Neural progenitor cell (in vitro differentiated cells): ENCODE data around the gene PRG3. TPM values are rescaled to one million over a fixed set of nuclear protein-coding genes. Genes with fewer than 3 reads are reported as not detected.

ENCODE experiments used
- DNase-seq: peaks from one replicate; pipeline ENCODE4 v3.0.0-alpha.2; 2016; ENCODE audit warnings: low spot score
- H2AFZ ChIP-seq: fragments of 200-600 bp; sonication (generic); replicated peaks from 2 replicates; pipeline ENCODE4 v1.6.1; 2016; ENCODE audit warnings: antibody characterized with exemption
- H3F3A ChIP-seq: fragments of 200-600 bp; sonication (generic); 2 replicates; pipeline ENCODE4 v1.6.1; 2016; ENCODE audit warnings: antibody characterized with exemption, low read depth
- H3K27ac ChIP-seq: fragments of 200-600 bp; sonication (generic); 2 replicates; pipeline ENCODE4 v1.5.1; 2016; ENCODE audit warnings: mild to moderate bottlenecking
- H3K27me3 ChIP-seq: fragments of 200-600 bp; sonication (generic); 2 replicates; pipeline ENCODE4 v1.6.1; 2016; ENCODE audit warnings: mild to moderate bottlenecking, moderate library complexity
- H3K36me3 ChIP-seq: fragments of 200-600 bp; sonication (generic); 2 replicates; pipeline ENCODE4 v1.5.1; 2016
- H3K4me1 ChIP-seq: fragments of 200-600 bp; sonication (generic); 2 replicates; pipeline ENCODE4 v1.6.1; 2016; ENCODE audit warnings: mixed run types
- H3K4me2 ChIP-seq: fragments of 200-600 bp; sonication (generic); 2 replicates; pipeline ENCODE4 v1.6.1; 2016
- H3K4me3 ChIP-seq: fragments of 200-600 bp; sonication (generic); 2 replicates; pipeline ENCODE4 v1.5.1; 2016
- H3K79me2 ChIP-seq: fragments of 200-600 bp; sonication (generic); 2 replicates; pipeline ENCODE4 v1.6.1; 2016; ENCODE audit warnings: low read depth
- H3K9ac ChIP-seq: fragments of 200-600 bp; sonication (generic); 2 replicates; pipeline ENCODE4 v1.6.1; 2016
- H3K9me3 ChIP-seq: fragments of 200-600 bp; sonication (generic); 2 replicates; pipeline ENCODE4 v1.5.1; 2016; ENCODE audit warnings: low read depth
- H4K20me1 ChIP-seq: fragments of 200-600 bp; sonication (generic); 2 replicates; pipeline ENCODE4 v1.6.1; 2016; ENCODE audit warnings: low read depth
- H3K27ac Mint-ChIP-seq: 3 replicates; pipeline ENCODE4 v1.8.0; 2021; ENCODE audit warnings: mixed read lengths
- H3K27me3 Mint-ChIP-seq: 2 replicates; pipeline ENCODE4 v1.8.0; 2022; ENCODE audit warnings: low read depth, mild to moderate bottlenecking, inconsistent platforms, moderate library complexity, mixed read lengths; ENCODE audit not compliant: insufficient read depth
- H3K36me3 Mint-ChIP-seq: 3 replicates; pipeline ENCODE4 v1.8.0; 2021; ENCODE audit warnings: mixed read lengths
- H3K4me1 Mint-ChIP-seq: 3 replicates; pipeline ENCODE4 v1.8.0; 2021; ENCODE audit warnings: mixed read lengths
- H3K4me3 Mint-ChIP-seq: 3 replicates; pipeline ENCODE4 v1.8.0; 2021; ENCODE audit warnings: mild to moderate bottlenecking, moderate library complexity, mixed read lengths
- H3K9me3 Mint-ChIP-seq: 3 replicates; pipeline ENCODE4 v1.8.0; 2020; ENCODE audit warnings: mixed read lengths
- CTCF ChIP-seq: fragments of 200-600 bp; sonication (generic); IDR thresholded peaks from 2 replicates; pipeline ENCODE4 v1.5.1; 2017; ENCODE audit warnings: antibody characterized with exemption, mild to moderate bottlenecking
- EZH2 ChIP-seq: fragments of 200-600 bp; sonication (generic); IDR thresholded peaks from 2 replicates; pipeline ENCODE4 v1.6.1; 2017; ENCODE audit warnings: antibody characterized with exemption, mild to moderate bottlenecking, moderate library complexity
- EZH2phosphoT487 ChIP-seq: fragments of 200-600 bp; sonication (generic); IDR thresholded peaks from 2 replicates; pipeline ENCODE4 v1.6.1; 2017; ENCODE audit warnings: antibody characterized with exemption
- total RNA-seq: library from RNA; depleted of rRNA; stranded (reverse); fragments of >200 nt; gene quantifications from 2 replicates; pipeline ENCODE4 v1.2.3, GENCODE V29; 2015; ENCODE audit warnings: low replicate concordance

PRG3 gene
- total RNA-seq, 1 donor from 2014 or later = not detected

DNA sequence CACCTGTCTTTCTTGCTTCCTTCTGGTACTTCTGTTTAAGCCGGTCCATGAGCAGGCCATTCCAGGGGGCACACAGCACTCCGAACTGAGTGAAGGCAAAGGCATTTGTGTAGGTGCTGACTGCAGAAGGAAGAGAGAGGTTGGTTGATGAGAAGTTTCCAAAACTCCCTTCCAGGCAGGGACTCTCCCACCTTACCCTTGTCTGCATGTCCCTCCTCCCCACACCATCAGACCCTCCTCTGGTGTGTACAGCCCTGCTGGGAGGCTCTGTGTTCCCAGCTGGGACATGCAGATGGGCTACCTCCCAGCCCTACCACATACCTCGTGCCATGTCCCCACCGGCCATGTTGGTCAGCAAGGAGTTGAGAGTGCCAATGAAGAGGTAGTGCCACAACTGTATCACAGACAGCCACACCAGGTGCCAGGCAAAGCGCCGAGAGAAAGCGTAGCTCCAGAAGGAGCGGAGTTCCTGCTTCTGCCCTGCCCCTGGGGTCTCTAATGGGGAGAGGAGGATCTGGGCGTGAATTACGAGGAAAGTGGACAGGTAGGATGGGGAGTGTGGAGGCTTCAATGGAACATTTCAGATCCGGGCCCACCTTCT, 33.8 kb upstream of the PRG3 start:
- Histone ChIP-seq H3K27me3 (no peaks in the 10 kb centered on the region), H2AFZ (no peak overlapping the region), H3K4me3 (no peak overlapping the region), H3K36me3 (no peaks in the 10 kb centered on the region), H3K4me2 (no peak overlapping the region), H4K20me1 (no peaks in the 10 kb centered on the region), H3K79me2 (no peaks in the 10 kb centered on the region), H3K4me1 (no peaks in the 10 kb centered on the region), H3K27ac (no peak overlapping the region), H3F3A (no peaks in the 10 kb centered on the region), H3K9me3 (no peaks in the 10 kb centered on the region), H3K9ac (no peak overlapping the region)
- Mint-ChIP-seq H3K27ac (no peak overlapping the region), H3K27me3 (peaks cover 4% of the 10 kb centered on the region), H3K36me3 (peaks cover 18% of the 10 kb centered on the region), H3K4me1 (no peaks in the 10 kb centered on the region), H3K4me3 (no peak overlapping the region), H3K9me3 (no peaks in the 10 kb centered on the region)
- no peak for TF ChIP-seq EZH2
- no peak for TF ChIP-seq CTCF
- no peak for DNase-seq

- no peaks in the 10 kb centered on the region for H3K36me3 ChIP-seq
Observed at GRCh38 chr11:57413681-57414080, 32.7 kb upstream of the PRG3 start.

DNA sequence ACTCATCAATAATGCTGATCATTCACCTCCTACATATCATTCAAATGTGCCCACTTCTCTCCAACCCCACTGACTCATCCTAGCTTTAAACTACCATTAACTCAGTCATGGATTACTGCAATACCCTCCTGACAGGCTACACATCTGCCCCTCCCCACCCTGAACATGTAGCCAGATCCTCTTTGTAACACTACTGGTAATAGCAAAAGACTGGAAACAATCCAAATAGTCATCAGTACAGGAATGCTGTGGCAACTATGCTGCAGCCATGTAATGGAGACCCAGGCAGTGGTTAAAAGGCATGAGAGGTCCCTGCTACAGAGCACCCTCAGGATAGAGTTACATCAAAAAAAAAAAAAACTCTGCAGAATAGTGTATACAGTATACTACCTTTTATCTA, 29.3 kb upstream of the PRG3 start:
- DNase-seq = no peak
- no peaks in the 10 kb centered on the region for H4K20me1 ChIP-seq
- Mint-ChIP-seq H3K27ac (no peak overlapping the region), H3K9me3 (no peaks in the 10 kb centered on the region), H3K4me1 (no peaks in the 10 kb centered on the region), H3K27me3 (peaks cover 8% of the 10 kb centered on the region), H3K4me3 (no peak overlapping the region), H3K36me3 (peaks cover 18% of the 10 kb centered on the region)
- no peak overlapping the region for H3K4me3 ChIP-seq
- no peak overlapping the region for H2AFZ ChIP-seq
- no peaks in the 10 kb centered on the region for H3K36me3 ChIP-seq
- no peak overlapping the region for H3K4me2 ChIP-seq
- H3K27me3 ChIP-seq = no peaks in the 10 kb centered on the region
- no peaks in the 10 kb centered on the region for H3F3A ChIP-seq
- TF ChIP-seq CTCF (no peak), EZH2phosphoT487 (no peak), EZH2 (no peak)
- no peaks in the 10 kb centered on the region for H3K79me2 ChIP-seq
- H3K4me1 ChIP-seq = no peaks in the 10 kb centered on the region
- H3K9me3 ChIP-seq = no peaks in the 10 kb centered on the region
- no peak overlapping the region for H3K9ac ChIP-seq
- H3K27ac ChIP-seq = no peak overlapping the region

More at GRCh38 chr11:57413681-57414080, 32.7 kb upstream of the PRG3 start:
- Histone ChIP-seq H3K27ac (no peak overlapping the region), H3K79me2 (no peaks in the 10 kb centered on the region), H3K4me1 (no peaks in the 10 kb centered on the region), H3K9ac (no peak overlapping the region), H4K20me1 (no peaks in the 10 kb centered on the region), H3K4me2 (no peak overlapping the region), H3K27me3 (no peaks in the 10 kb centered on the region), H3K9me3 (no peaks in the 10 kb centered on the region), H3F3A (no peaks in the 10 kb centered on the region), H2AFZ (no peak overlapping the region), H3K4me3 (no peak overlapping the region)
- Mint-ChIP-seq H3K4me3 (peak overlapping the region; percentile 34), H3K36me3 (peaks cover 18% of the 10 kb centered on the region), H3K27me3 (peaks cover 4% of the 10 kb centered on the region), H3K4me1 (no peaks in the 10 kb centered on the region), H3K27ac (no peak overlapping the region), H3K9me3 (no peaks in the 10 kb centered on the region)
- no peak for DNase-seq
- TF ChIP-seq EZH2 = no peak

DNA sequence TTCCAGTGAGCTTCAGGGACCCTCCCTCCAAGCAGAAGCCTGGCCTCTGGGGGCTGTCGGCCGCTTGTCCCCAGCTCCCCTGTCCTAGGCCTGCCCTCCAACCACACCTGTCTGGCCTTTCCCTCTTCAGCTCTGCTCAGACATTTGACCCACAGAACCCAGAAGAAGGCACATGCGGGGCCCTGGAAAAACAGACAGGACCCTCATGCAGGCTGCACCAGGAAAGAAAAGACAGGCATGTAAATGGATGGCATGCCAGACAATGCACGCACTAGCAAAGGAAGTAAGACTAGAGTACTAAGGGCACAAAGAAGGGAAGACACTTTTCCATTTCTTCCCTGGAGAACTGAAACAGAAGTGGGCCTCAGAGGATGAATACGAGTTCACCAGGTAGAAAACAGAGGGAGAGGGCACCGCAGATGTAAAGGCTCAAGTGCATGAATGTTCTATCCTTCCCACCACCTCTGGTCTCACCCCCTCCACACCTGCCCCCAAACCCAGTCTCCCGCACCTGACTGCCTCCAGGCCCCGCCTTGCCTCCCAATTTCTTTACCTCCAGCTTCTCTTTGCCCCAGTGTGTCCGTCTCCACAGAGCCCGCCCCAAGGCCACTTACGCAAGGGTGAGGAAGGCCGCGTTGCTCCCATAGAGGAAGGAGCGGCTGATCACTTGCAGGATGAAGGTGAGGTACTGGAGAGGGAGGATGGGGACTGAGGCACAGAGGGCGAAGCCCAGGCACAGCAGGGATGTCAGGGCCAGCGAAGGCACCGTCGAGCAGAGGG, 28.6 kb upstream of the PRG3 start:
- TF ChIP-seq EZH2phosphoT487 = no peak
- TF ChIP-seq EZH2 = no peak
- no peak for TF ChIP-seq CTCF
- peak overlapping the region; percentile 50 for H3K27ac Mint-ChIP-seq
- H3K27me3 Mint-ChIP-seq = peaks cover 7% of the 10 kb centered on the region
- H3K36me3 ChIP-seq = no peaks in the 10 kb centered on the region
- no peak overlapping the region for H3K4me3 Mint-ChIP-seq
- H3K79me2 ChIP-seq = no peaks in the 10 kb centered on the region
- no peaks in the 10 kb centered on the region for H3K4me1 ChIP-seq
- H3K9me3 Mint-ChIP-seq = no peaks in the 10 kb centered on the region
- DNase-seq = no peak
- H3K27ac ChIP-seq = no peak overlapping the region
- no peaks in the 10 kb centered on the region for H3K27me3 ChIP-seq
- no peaks in the 10 kb centered on the region for H3K9me3 ChIP-seq
- no peaks in the 10 kb centered on the region for H4K20me1 ChIP-seq
- no peaks in the 10 kb centered on the region for H3K4me1 Mint-ChIP-seq
- H3F3A ChIP-seq = no peaks in the 10 kb centered on the region
- no peak overlapping the region for H3K4me3 ChIP-seq
- H3K9ac ChIP-seq = no peak overlapping the region
- no peak overlapping the region for H2AFZ ChIP-seq
- H3K36me3 Mint-ChIP-seq = peaks cover 14% of the 10 kb centered on the region
- no peak overlapping the region for H3K4me2 ChIP-seq
